Heart left ventricle (tissue), 16 donors: ENCODE results near the gene SGSH. TPM values are rescaled to one million over a fixed set of nuclear protein-coding genes. Genes with fewer than 3 reads are reported as not detected.

Experiments used
- ATAC-seq, 4 donors: fragments of 200-7000 bp; cut with Tn5 transposase; one replicate each; pipeline ENCODE4 v1.9.1; 2020 to 2022; ENCODE audit warnings: moderate library complexity in 4 of 4, mild to moderate bottlenecking in 3 of 4, moderate number of reproducible peaks in 1 of 4
- DNase-seq, 5 donors: peaks; one replicate each; pipeline ENCODE4 v3.0.0-alpha.2; 2020
- H3K27ac ChIP-seq, 12 donors: fragments of 200-600 bp; sonication (generic) in 4 of 12; one replicate each; pipeline versions ENCODE4 v1.5.0 to v1.8.0; 2016 to 2022; ENCODE audit warnings: mild to moderate bottlenecking in 2 of 12
- H3K27me3 ChIP-seq, 9 donors: fragments of 200-600 bp; sonication (generic) in 2 of 9; one replicate each; pipeline versions ENCODE4 v1.5.1 to v1.8.0; 2016 to 2022; ENCODE audit warnings: mild to moderate bottlenecking in 3 of 9
- H3K36me3 ChIP-seq, 9 donors: fragments of 200-600 bp; sonication (generic) in 2 of 9; one replicate each; pipeline versions ENCODE4 v1.5.0 to v1.8.0; 2018 to 2022; ENCODE audit warnings: mild to moderate bottlenecking in 2 of 9
- H3K4me1 ChIP-seq, 12 donors: fragments of 200-600 bp; sonication (generic) in 4 of 12; one replicate each; pipeline versions ENCODE4 v1.5.0 to v1.8.0; 2016 to 2022; ENCODE audit warnings: mild to moderate bottlenecking in 3 of 12
- H3K4me3 ChIP-seq, 12 donors: fragments of 200-600 bp; sonication (generic) in 4 of 12; one replicate each; pipeline versions ENCODE4 v1.5.0 to v1.8.0; 2017 to 2022; ENCODE audit warnings: mild to moderate bottlenecking in 9 of 12, moderate library complexity in 4 of 12
- H3K9me3 ChIP-seq, 12 donors: fragments of 200-600 bp; sonication (generic) in 4 of 12; one replicate each; pipeline versions ENCODE4 v1.5.0 to v1.8.0; 2016 to 2022; ENCODE audit warnings: mild to moderate bottlenecking in 1 of 12
- POLR2A ChIP-seq, 2 donors: fragments of 450-650 bp; IDR thresholded peaks; one replicate each; pipeline ENCODE4 v1.6.1; 2017; ENCODE audit warnings: antibody characterized with exemption in 2 of 2, mild to moderate bottlenecking in 2 of 2, moderate library complexity in 2 of 2
- WGBS, 4 donors: extraction: QIAGEN DNeasy Blood & Tissue Kit in 2 of 4; methylation state at CpG; one replicate each; pipeline versions ENCODE4 v1.1.5 to v1.1.7; 2013 to 2018; 5-methylcytosine and 5-hydroxymethylcytosine counted together
- intact Hi-C, 10 donors: fragments of 100-400 bp; cut with DNase I; formaldehyde crosslinking; loops; one replicate each; pipeline versions ENCODE4 v1.11.1 to v1.14.2; 2022
- polyA plus RNA-seq, 2 donors: library from polyadenylated mRNA; stranded (reverse); fragments of 200-250 nt; gene quantifications; one replicate each; pipeline ENCODE4 v1.2.3, GENCODE V29; 2013
- total RNA-seq, 9 donors: library from RNA; depleted of rRNA in 2 of 9; stranded (reverse); fragments of >200 nt in 2 of 9; fragmentation: NEBNext Ultra II Directional in 3 of 9; extraction: Animal tissue kit (Norgen Biotek cat#: 25700) in 3 of 9; gene quantifications; one replicate each; pipeline versions ENCODE4 v1.1.0 to v1.2.4, GENCODE V29; 2016 to 2023
- TF ChIP-seq, protein P1 (sequence below), 12 donors: fragments of 200-600 bp; sonication (generic) in 4 of 12; IDR thresholded peaks; one replicate each; pipeline versions ENCODE4 v1.5.0 to v1.8.0; 2018 to 2022; ENCODE audit warnings: antibody characterized with exemption in 12 of 12, mild to moderate bottlenecking in 5 of 12
- donor health status: ischemic (EF 13 %, LVEDD 7.1; RV severe dilation, severe dysfunction).
- donor health status: healthy with polysubstance abuse.
- donor health status: DM: no; HTN: yes; CAD: no.
- donor health status: DM: no; HTN: no; CAD: no.
- donor health status: ischemic (EF 25% LVEDD 6.9; RV normal size, moderate dysfunction).
- donor health status: ischemic (EF 25% LVEDD 5.7; RV mildly dilated, moderate dysfunction).
- donor health status: healthy.
- donor health status: DM: yes; HTN: yes; CAD: no.
- donor health status: ischemic (EF 35%, LVEDD 5.7; RV mildly dilated, moderate dysfunction).
- donor health status: nonischemic (EF 11% LVEDD 7.7; RV severe dilation, severe dysfunction).
- donor health status: DM: yes; HTN: yes; CAD: no.
- donor health status: PGD.
- donor health status: ischemic (EF 29% LVEDD 5.4; RV normal size, mild dysfunction).
- donor health status: nonischemic (EF 23%, LVEDD 6.1; RV moderate dilation, normal function).

The SGSH gene
- total and polyA plus RNA-seq, 11 donors, result 6.4 to 27.0 (median 13.4) TPM

DNA sequence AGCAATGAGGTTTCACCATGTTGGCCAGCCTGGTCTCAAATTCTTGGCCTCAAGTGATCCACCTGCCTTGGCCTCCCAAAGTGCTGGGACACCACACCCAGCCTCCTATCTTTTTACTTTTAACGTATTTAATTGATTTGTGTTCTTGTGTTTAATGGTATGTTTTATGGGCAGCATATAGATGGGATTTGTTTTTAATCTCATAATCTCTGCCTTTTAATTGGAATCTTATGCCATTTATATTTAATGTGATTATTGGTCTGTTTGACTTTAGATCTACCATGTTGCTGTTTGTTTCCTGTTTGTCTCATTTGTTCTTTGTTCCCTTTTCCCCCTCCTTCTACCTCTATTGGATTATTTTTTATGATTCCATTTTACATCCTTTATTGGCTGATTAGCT, 12.3 kb upstream of the SGSH start:
- no peak for DNase-seq
- no peaks in the 10 kb centered on the region for H3K27me3 ChIP-seq
- ATAC-seq, result no peak
- TF ChIP-seq POLR2A (IDR thresholded peaks at IDR 0.05), result no peak
- TF ChIP-seq, protein P1, sequence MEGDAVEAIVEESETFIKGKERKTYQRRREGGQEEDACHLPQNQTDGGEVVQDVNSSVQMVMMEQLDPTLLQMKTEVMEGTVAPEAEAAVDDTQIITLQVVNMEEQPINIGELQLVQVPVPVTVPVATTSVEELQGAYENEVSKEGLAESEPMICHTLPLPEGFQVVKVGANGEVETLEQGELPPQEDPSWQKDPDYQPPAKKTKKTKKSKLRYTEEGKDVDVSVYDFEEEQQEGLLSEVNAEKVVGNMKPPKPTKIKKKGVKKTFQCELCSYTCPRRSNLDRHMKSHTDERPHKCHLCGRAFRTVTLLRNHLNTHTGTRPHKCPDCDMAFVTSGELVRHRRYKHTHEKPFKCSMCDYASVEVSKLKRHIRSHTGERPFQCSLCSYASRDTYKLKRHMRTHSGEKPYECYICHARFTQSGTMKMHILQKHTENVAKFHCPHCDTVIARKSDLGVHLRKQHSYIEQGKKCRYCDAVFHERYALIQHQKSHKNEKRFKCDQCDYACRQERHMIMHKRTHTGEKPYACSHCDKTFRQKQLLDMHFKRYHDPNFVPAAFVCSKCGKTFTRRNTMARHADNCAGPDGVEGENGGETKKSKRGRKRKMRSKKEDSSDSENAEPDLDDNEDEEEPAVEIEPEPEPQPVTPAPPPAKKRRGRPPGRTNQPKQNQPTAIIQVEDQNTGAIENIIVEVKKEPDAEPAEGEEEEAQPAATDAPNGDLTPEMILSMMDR (IDR thresholded peaks at IDR 0.05), result no peak
- H3K4me3 ChIP-seq, result no peak overlapping the region
- no peak overlapping the region for H3K27ac ChIP-seq
- 97 to 100% (median 97%) methylated on average over 1 of the region's 1 CpG for WGBS, 4 donors
- peaks cover 0 to 75% (median 41%) of the 10 kb centered on the region in 9 donors for H3K36me3 ChIP-seq
- H3K9me3 ChIP-seq, result peaks cover 0 to 32% (median 23%) of the 10 kb centered on the region in 12 donors
- intact Hi-C loops, result no loop called here
- H3K4me1 ChIP-seq, result no peaks in the 10 kb centered on the region

DNA sequence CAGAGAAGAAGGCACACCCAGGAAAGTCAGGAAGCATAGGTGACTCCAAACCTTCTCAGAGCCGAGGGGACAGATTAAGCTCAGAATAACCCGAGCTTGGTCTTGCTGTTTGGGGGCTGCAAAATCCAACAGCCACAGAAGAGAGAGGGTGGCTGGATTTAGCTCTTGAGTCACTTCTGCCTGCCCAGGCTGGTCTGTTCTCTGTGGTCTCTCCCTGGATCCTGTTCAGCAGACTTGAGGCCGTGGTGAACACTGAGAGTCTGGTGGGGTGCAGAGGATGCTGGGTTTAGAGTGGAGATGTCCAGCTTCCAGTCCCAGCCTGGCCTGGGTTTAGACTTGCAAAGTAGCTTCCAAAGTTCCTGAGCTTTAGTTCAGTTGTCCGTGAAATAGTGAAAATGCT, 8.9 kb upstream of the SGSH start:
- Histone ChIP-seq H3K4me3 (no peak overlapping the region), H3K9me3 (peaks cover 0 to 29% (median 22%) of the 10 kb centered on the region in 12 donors), H3K36me3 (peaks cover 0 to 48% (median 18%) of the 10 kb centered on the region in 9 donors), H3K27me3 (no peaks in the 10 kb centered on the region), H3K4me1 (no peaks in the 10 kb centered on the region), H3K27ac (no peak overlapping the region)
- TF ChIP-seq, protein P1 (IDR thresholded peaks at IDR 0.05), result no peak
- no peak for TF ChIP-seq POLR2A (IDR thresholded peaks at IDR 0.05)
- DNase-seq, result no peak
- intact Hi-C loops, result no loop called here
- no peak for ATAC-seq
- WGBS, 4 donors, result 87 to 93% (median 90%) methylated on average over 4 of the region's 4 CpGs

DNA sequence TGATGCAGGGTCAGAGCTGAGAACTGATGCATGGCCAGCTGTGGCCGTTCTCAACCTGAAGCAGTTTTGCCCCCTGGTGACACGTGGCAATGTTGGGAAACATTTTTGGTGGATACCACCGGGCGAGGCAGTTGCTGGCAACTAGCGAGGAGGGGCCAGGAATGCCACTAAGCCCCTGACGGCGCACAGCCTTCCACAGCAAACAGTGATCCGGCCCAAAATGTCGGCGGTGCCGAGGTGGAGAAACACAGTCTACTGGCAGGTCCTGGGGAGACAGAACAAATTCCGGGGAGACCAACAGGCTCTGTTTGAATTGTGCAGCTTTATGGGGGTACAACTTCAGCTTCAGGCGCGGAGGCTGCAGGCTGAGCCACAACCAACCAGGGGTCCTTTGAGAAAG, 8.3 kb upstream of the SGSH start:
- no peak for ATAC-seq
- Histone ChIP-seq H3K4me3 (no peak overlapping the region), H3K27ac (no peak overlapping the region), H3K9me3 (peaks cover 0 to 24% (median 17%) of the 10 kb centered on the region in 12 donors), H3K36me3 (peaks cover 0 to 43% (median 18%) of the 10 kb centered on the region in 9 donors), H3K4me1 (no peaks in the 10 kb centered on the region), H3K27me3 (no peaks in the 10 kb centered on the region)
- no peak for TF ChIP-seq POLR2A (IDR thresholded peaks at IDR 0.05)
- TF ChIP-seq, protein P1 (IDR thresholded peaks at IDR 0.05), result no peak
- DNase-seq, result no peak
- WGBS, 4 donors, result 89 to 94% (median 90%) methylated on average over 14 of the region's 14 CpGs
- intact Hi-C loops, result no loop called here

DNA sequence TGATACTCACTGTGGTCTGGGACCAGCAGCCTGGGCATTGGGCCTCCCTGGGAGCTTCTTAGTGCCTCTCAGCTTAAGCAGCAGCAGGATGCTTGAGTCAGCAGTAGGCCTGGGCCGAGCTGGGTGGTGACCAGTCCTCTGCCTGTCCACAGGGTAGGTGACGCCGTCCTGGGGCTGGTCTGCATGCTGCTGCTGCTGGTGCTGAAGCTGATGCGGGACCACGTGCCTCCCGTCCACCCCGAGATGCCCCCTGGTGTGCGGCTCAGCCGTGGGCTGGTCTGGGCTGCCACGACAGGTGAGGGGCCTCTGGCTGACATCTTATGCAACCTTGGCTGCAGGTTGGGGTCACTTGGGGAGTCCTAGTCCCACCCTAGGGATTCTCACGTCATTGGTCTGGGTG, 7.5 kb upstream of the SGSH start:
- H3K36me3 ChIP-seq, result peaks cover 0 to 38% (median 18%) of the 10 kb centered on the region in 9 donors
- intact Hi-C loops, result no loop called here
- ATAC-seq, result no peak

More for the DNA sequence above, 7.5 kb upstream of the SGSH start:
- TF ChIP-seq, protein P1 (IDR thresholded peaks at IDR 0.05), result no peak
- no peak for TF ChIP-seq POLR2A (IDR thresholded peaks at IDR 0.05)
- DNase-seq, result no peak
- Histone ChIP-seq H3K27ac (no peak overlapping the region), H3K27me3 (no peaks in the 10 kb centered on the region), H3K9me3 (peaks cover 0 to 15% (median 12%) of the 10 kb centered on the region in 12 donors), H3K4me3 (no peak overlapping the region), H3K4me1 (no peaks in the 10 kb centered on the region)
- 94 to 95% (median 94%) methylated on average over 4 to 11 of the region's 11 CpGs for WGBS, 4 donors
